Measurements from ENCODE around the gene KIF18A. TPM values are rescaled to one million over a fixed set of nuclear protein-coding genes. Genes with fewer than 3 reads are reported as not detected.

The KIF18A gene
- polyA plus RNA-seq, 1 donor from 2014 or later = 0.83 TPM

- H3K4me2 ChIP-seq (ENCODE audit: low read length) = peak overlapping the region; percentile 63
- H3K79me2 ChIP-seq (replicated peaks; ENCODE audit: insufficient read depth, low read length) = peaks cover 48% of the 10 kb centered on the region
- H3K9ac ChIP-seq (ENCODE audit: low read length) = no peak overlapping the region
- H3K9me2 ChIP-seq (ENCODE audit: insufficient read depth, low read length) = no peaks in the 10 kb centered on the region
- H3F3A ChIP-seq (ENCODE audit: insufficient read depth, low read length, poor library complexity, severe bottlenecking) = no peaks in the 10 kb centered on the region
- H2AFZ ChIP-seq (ENCODE audit: low read depth, low read length) = peak overlapping the region; percentile 62
- H3K9me3 ChIP-seq (ENCODE audit: low read length) = no peaks in the 10 kb centered on the region
- H3K4me3 ChIP-seq (ENCODE audit: low read length) = peak overlapping the region; percentile 69
- H4K20me1 ChIP-seq (ENCODE audit: insufficient read depth) = no peaks in the 10 kb centered on the region
- TF ChIP-seq SMC3 (conservative IDR thresholded peaks at IDR 0.05; ENCODE audit: poor library complexity) = no peak
- TF ChIP-seq REST (IDR thresholded peaks at IDR 0.05; ENCODE audit: borderline replicate concordance) = no peak
- no peak for TF ChIP-seq EP300 (conservative IDR thresholded peaks at IDR 0.05; ENCODE audit: poor library complexity, severe bottlenecking)
- TF ChIP-seq RAD21 (conservative IDR thresholded peaks at IDR 0.05) = no peak
- TF ChIP-seq EZH2 (IDR thresholded peaks at IDR 0.05; ENCODE audit: borderline replicate concordance, insufficient read depth, low read length, poor library complexity, severe bottlenecking) = no peak
- no peak for TF ChIP-seq CTCF (IDR thresholded peaks at IDR 0.05; ENCODE audit: poor library complexity, severe bottlenecking)
- no peaks in the 10 kb centered on the region for H3K27me3 ChIP-seq (ENCODE audit: insufficient read depth, low read depth, low read length)
- no peaks in the 10 kb centered on the region for H3K36me3 ChIP-seq (ENCODE audit: insufficient read depth, low read length)
- no peak overlapping the region for H3K27ac ChIP-seq (ENCODE audit: low read length)
Observed at GRCh38 chr11:28108958-28109357, 1.0 kb upstream of the KIF18A start.

- H4K20me1 ChIP-seq (ENCODE audit: insufficient read depth) = no peaks in the 10 kb centered on the region
- H3F3A ChIP-seq (ENCODE audit: insufficient read depth, low read length, poor library complexity, severe bottlenecking) = no peaks in the 10 kb centered on the region
- no peaks in the 10 kb centered on the region for H3K36me3 ChIP-seq (ENCODE audit: insufficient read depth, low read length)
- H3K4me3 ChIP-seq (ENCODE audit: low read length) = peak overlapping the region; percentile 69
- no peaks in the 10 kb centered on the region for H3K9me3 ChIP-seq (ENCODE audit: low read length)
- H3K9ac ChIP-seq (ENCODE audit: low read length) = no peak overlapping the region
- no peaks in the 10 kb centered on the region for H3K27me3 ChIP-seq (ENCODE audit: insufficient read depth, low read depth, low read length)
- H3K27ac ChIP-seq (ENCODE audit: low read length) = no peak overlapping the region
- H3K4me2 ChIP-seq (ENCODE audit: low read length) = peak overlapping the region; percentile 15
- H3K79me2 ChIP-seq (replicated peaks; ENCODE audit: insufficient read depth, low read length) = peaks cover 61% of the 10 kb centered on the region
- no peak overlapping the region for H2AFZ ChIP-seq (ENCODE audit: low read depth, low read length)
- H3K9me2 ChIP-seq (ENCODE audit: insufficient read depth, low read length) = no peaks in the 10 kb centered on the region
- TF ChIP-seq MXI1 (conservative IDR thresholded peaks at IDR 0.05; ENCODE audit: poor library complexity, severe bottlenecking) = no peak
- no peak for TF ChIP-seq EP300 (conservative IDR thresholded peaks at IDR 0.05; ENCODE audit: poor library complexity, severe bottlenecking)
- no peak for TF ChIP-seq EZH2 (IDR thresholded peaks at IDR 0.05; ENCODE audit: borderline replicate concordance, insufficient read depth, low read length, poor library complexity, severe bottlenecking)
- TF ChIP-seq RAD21 (conservative IDR thresholded peaks at IDR 0.05) = no peak
- TF ChIP-seq REST (IDR thresholded peaks at IDR 0.05; ENCODE audit: borderline replicate concordance) = no peak
- TF ChIP-seq TAF1 (IDR thresholded peaks at IDR 0.05; ENCODE audit: low read depth) = no peak
- no peak for TF ChIP-seq CTCF (IDR thresholded peaks at IDR 0.05; ENCODE audit: poor library complexity, severe bottlenecking)
- no peak for TF ChIP-seq SMC3 (conservative IDR thresholded peaks at IDR 0.05; ENCODE audit: poor library complexity)
- TF ChIP-seq POLR2AphosphoS5 (IDR thresholded peaks at IDR 0.05) = no peak
Observed at GRCh38 chr11:28107191-28107749, 686 bp downstream of the KIF18A start.
